GM19395 (cell line): Measurements from ENCODE around the gene UQCRQ.

Experiments used
- ATAC-seq: cut with Tn5 transposase; IDR thresholded peaks from one replicate; pipeline ENCODE4 v1.9.1; 2021; ENCODE audit warnings: mild to moderate bottlenecking, moderate library complexity; ENCODE audit not compliant: unreplicated experiment

UQCRQ gene

DNA sequence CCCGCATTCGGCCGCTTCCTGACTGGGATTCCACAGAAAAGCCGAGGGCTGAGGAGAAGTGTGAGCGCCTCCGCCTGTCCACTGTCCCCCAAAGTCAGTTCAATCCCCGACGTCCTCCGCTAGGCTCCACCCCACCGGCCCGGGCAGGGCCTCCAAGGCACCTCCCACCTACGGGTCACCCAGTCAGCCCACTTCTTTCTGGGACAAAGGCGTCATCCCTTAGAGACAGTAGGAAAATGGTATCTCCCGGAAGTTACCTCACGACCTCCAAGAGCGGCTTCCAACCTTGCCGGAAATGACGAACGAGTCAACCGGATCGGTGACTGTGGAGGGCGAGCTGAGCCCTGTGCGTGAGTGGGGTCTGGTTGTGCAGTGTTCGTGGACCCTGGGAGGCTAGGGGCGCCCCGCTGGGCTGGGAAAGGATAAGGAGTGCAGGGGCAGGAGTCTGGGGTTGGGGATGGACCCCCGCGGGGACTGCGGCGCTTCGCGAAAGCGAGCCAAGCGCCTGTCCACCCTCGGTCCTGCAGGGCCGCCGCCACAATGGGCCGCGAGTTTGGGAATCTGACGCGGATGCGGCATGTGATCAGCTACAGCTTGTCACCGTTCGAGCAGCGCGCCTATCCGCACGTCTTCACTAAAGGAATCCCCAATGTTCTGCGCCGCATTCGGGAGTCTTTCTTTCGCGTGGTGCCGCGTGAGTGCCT is at the start of gene UQCRQ, which contains the start of gene GDF9:
Gene UQCRQ, plus strand, starts transcription at position 301 of the 704 bp plus-strand sequence. Its CDS starts 240 bp downstream, at position 541.
Gene GDF9, minus strand, starts transcription at position 128 of the 704 bp plus-strand sequence. CDS start 1,936 bp downstream, outside the sequence.
- ATAC-seq, result peak; percentile 99

DNA sequence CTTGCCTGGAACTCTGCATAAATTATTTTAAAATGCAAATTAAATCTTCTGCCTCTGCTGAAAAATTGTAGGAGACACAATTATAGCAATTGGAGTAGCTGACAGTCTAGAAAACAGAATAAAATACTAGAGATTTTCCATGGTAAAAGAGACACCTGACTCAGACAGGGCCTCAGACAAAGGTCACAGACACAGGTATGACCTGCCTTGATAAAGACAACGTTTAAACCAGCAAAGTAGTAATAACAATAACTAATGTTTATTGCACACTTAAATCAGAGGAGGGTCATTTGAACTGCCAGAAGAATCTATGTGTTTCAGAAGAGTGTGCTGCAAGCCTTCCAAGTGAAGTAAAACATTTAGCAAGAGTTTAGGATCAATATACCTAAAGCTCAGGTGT is 49.4 kb upstream of the UQCRQ start:
- ATAC-seq, result no peak

DNA sequence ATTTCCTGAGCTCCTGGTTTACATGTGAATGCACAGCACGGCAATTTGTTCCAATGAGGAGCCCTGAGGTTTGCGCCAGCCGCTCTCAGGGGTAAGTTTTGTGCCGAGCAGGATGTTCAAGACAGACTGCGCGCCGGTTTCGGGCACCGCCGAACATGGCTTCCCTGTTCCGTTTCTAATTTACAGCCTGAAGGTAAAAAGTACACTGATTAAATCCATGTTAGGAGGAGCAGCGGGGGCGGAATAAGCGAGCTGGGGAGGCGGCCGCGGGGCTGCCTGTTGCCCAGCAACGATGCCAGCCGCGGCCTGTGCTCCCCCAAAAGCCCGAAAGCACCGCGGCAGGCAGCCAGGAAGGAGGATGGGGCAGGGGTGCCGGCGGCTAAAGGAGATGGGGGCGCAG is 47.0 kb upstream of the UQCRQ start:
- no peak for ATAC-seq

- ATAC-seq, result peak; percentile 88
Observed at GRCh38 chr5:132820162-132820754, 46.2 kb upstream of the UQCRQ start.

- no peak for ATAC-seq
Observed at GRCh38 chr5:132821350-132821749, 45.1 kb upstream of the UQCRQ start.

DNA sequence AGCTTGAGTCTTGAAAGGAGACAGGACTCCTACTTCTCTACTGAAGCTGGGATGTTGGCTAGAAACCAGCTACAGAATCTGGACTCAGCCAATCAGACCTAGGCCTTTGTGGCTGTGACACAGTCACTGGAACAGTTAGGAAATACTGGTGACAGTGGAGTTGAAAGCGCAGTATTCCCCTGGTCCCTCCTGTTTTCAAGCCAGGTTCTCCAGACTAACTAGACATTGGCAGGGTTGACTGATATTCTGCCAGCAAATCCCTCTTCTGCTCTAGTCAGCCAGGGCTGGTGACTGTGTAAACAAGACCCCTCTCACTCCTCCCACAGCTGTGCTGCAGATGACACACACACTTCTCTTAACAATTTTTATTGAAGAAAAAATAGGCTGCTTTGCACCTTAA is 44.7 kb upstream of the UQCRQ start:
- no peak for ATAC-seq

- ATAC-seq, result no peak
Observed at GRCh38 chr5:132822650-132823480, 43.6 kb upstream of the UQCRQ start.

- no peak for ATAC-seq
Observed at GRCh38 chr5:132823481-132824050, 42.9 kb upstream of the UQCRQ start.

GRCh38 chr5:132824426-132824825 is 42.0 kb upstream of the UQCRQ start:
- no peak for ATAC-seq

DNA sequence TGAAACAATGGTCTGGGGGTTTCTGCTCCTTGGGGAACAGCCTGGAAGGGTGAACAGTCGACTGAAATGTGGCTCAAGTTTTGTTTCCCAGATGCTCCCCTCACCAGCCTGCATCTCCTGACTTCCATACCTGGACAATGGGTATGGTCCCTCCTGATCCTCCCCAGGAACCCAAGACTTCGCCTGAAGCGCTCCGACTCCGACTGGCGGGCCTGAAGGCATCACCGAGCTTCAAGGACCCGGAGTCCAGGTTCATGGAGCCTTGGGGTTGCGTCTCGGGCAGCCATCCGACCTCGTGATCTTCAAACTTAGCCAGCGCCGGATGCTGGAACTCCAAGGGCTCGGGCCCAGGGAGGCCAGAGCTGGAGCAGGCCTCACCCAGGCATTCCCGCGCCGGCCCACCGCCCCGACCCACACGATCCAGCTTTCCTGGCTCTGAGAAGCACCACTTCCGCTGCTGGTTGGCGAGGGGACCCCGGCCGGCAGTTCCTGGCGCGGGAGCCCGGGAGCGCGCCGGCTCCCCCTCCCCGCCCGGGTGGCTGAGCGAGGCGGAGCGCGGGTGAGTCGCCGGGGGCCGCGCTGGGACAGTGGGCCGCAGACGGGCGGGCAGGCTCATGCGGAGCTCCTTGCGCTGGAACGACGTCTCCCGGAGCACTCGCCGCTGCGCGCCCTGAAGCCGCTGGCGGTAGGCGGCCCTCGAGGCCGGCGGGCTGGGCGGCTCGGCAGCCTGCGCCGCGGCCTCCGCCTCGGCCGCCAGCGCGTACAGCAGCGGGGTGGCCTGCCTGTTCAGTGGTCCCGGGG is 41.2 kb upstream of the UQCRQ start:
- ATAC-seq, result no peak

- ATAC-seq, result no peak
Observed at GRCh38 chr5:132825834-132826391, 40.5 kb upstream of the UQCRQ start.

DNA sequence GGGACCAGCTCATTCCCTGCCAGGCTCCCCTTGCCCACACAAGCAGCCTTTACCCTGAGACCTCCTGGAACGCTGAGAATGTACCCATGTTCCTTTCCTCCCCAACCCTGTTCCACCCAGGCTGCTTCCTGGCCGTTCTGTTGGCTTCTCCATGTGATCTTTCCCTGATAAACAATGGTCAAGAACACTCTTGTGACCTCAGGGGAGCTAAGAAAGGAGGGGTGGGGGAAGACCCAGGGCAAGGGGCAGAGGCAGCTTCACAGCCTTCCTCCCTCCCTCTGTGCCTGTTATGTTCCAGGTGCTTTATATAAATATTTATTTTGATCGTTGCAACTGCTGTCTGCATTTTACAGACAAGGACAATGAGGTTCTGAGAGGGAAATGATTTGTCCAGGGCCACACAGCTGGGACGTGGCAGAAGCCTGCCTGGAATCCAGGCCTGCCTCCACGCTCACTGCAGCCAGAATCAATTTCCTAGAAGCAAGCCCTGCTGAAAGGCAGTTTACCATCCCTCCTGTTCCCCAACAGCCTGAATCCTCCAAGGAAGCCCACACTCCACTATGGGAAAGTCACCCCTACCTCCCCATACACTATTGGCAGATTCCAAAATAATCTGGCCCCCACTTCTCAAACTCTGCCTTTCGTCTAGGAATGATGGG is 39.9 kb upstream of the UQCRQ start:
- ATAC-seq, result no peak

- ATAC-seq, result no peak
Observed at GRCh38 chr5:132827943-132828673, 38.3 kb upstream of the UQCRQ start.

GRCh38 chr5:132828846-132829494 is 37.5 kb upstream of the UQCRQ start:
- no peak for ATAC-seq

DNA sequence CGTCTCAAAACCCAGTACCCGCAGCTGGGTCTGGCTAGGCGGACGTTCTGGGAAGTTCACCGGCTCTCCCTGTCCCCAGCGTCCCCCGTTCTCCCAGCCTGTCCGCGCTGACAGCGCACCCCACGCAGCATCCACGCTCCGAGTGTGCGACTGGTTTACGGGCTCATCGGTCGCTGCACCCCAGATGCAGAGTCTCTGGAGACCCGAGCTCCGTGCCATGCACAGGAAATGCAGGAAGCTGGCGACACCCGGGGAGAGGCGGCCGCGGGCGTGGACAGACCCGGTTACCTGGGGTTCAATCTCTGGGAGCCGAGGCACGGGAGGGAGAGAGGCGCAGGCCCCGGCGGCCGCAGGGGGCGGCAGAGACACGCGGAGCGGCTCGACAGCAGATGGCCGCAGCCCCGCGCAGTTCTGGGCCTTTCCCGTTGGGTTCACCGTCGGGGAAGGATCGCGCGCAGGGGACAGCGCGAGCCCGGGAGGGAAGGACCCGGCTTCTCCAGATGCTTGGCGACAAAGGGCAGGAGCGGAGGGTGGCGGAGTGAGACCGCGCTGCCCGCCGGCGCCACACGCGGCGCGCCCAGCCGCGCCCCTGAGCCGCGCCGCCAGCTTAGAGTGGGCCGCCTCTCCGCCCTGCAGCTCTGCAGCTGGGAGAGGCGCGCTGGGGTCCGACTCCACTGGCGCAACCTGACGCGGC is 36.6 kb upstream of the UQCRQ start:
- peak; percentile 80 for ATAC-seq

- peak; percentile 69 for ATAC-seq
Observed at GRCh38 chr5:132830436-132831094, 35.9 kb upstream of the UQCRQ start, which contains the start of gene SHROOM1. Gene SHROOM1 (minus strand): TSS chr5:132830647. CDS start chr5:132826140, 4,507 bp downstream.
